ENCODE results near the gene GDI1.

GDI1 gene

GRCh38 chrX:154409222-154409871, 27.6 kb upstream of the GDI1 start, which contains the start of gene DNASE1L1:
Gene DNASE1L1 (minus strand): TSS chrX:154409254. CDS start chrX:154405568, 3,686 bp downstream.
- peak; percentile 88 for DNase-seq (ENCODE audit: low read depth)

DNA sequence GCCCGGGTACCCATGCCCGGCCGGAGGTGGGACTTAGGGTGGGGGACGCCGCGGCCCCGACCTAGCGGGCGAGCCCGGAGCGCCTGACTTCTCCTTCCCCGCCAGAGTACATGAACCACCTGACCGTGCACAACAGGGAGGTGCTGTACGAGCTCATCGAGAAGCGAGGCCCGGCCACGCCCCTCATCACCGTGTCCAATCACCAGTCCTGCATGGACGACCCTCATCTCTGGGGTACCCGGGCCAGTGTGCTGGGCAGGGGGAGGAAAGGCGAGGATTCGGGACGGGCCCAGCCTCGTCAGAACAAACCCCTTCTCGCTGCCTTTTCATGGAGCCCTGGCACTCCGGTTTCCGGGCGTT, 25.0 kb upstream of the GDI1 start:
- DNase-seq (ENCODE audit: low read depth), result peak; percentile 53

DNA sequence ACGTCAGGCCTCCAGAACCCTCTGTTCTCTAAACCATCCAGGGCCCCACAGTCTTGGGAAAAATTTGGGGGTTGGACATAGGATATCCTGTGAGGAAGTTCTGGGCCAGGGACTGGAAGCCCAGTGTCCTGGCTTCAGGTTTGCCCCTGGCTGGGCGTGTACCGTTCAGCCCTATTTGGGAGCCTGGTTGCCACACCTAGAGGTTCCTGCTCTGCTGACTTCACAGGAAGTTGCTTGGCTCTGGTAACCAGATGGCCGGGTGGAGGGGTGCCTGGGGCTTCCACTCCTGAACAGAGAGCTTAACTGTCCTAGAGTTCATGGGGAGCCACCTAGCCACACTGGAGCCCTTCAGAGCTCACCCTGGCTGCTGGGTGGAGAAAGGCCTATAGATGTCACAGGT, 24.5 kb upstream of the GDI1 start:
- DNase-seq (ENCODE audit: low read depth), result no peak

- DNase-seq (ENCODE audit: low read depth), result no peak
Measured at GRCh38 chrX:154413142-154413541, 23.8 kb upstream of the GDI1 start.

GRCh38 chrX:154417157-154417556, 19.8 kb upstream of the GDI1 start:
- no peak for DNase-seq (ENCODE audit: low read depth)

- DNase-seq (ENCODE audit: low read depth), result no peak
Measured at GRCh38 chrX:154419189-154419588, 17.8 kb upstream of the GDI1 start.

GRCh38 chrX:154419688-154420401, 17.1 kb upstream of the GDI1 start:
- DNase-seq (ENCODE audit: low read depth), result no peak

- no peak for DNase-seq (ENCODE audit: low read depth)
Measured at GRCh38 chrX:154420402-154420756, 16.6 kb upstream of the GDI1 start.

- DNase-seq (ENCODE audit: low read depth), result no peak
Measured at GRCh38 chrX:154426916-154427770, 9.8 kb upstream of the GDI1 start.

GRCh38 chrX:154428176-154429171, 8.5 kb upstream of the GDI1 start, which contains the start of gene ATP6AP1:
Gene ATP6AP1 (plus strand): TSS chrX:154428677. CDS start chrX:154428693, 16 bp downstream.
- peak; percentile 92 for DNase-seq (ENCODE audit: low read depth)

DNA sequence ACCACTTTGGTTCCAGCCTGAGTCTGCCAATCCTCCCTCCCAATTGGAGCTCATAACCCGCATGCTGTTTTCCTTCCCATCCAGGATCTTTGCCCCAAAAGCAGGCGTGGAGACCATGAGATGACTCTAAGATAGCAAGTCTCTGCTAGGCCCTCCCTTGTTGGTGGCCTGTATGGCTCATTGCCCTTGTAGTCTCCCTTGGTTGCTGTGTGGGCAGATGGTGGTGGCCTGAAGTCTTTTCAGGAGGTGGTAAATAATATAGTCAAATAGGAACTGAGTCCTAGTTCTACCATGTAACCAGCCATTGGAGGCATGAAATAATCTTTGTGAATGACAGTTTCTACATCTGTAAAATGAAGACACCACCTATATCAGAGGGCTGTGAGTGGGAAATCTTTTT, 7.2 kb upstream of the GDI1 start:
- DNase-seq (ENCODE audit: low read depth), result no peak

- no peak for DNase-seq (ENCODE audit: low read depth)
Measured at GRCh38 chrX:154430479-154430878, 6.5 kb upstream of the GDI1 start.

DNA sequence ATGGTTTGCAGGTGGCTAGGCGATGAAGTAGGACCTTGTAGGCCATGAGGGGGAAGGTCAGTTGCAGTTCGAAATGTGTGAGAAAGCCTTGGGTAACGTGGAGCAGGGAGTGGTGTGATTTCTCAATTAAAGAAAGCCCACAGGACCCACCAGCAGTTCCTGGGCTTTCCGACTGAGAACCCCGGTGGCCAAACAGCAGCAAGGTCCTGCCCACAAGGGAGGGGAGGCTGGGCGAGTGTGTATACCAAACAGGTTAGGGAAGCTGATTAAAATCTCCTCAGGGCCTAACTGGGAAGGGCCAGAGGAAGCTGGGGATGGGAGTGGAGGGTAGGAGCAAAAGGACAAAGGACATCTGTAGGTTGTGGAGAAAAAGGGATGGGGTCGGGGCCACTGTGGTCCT, 6.0 kb upstream of the GDI1 start:
- no peak for DNase-seq (ENCODE audit: low read depth)

DNA sequence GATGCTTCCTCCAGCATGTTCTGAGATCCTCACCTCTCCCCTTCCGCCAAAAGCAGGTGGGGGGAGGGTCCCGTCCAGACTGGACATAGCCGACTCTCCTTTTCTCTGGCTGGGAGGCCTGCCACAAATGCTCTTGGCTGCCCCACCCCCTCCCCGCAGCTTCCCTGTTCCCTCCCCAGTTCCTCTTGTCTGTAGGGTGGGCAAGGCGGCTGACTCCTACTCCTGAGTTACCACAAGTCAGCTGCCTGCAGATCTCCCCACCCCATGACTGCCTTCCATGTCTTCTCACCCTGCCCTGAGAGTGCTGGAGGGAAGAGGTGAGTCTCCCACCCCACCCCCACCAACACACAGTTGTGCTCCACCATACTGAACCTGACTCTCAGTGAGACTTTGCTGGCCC, 5.6 kb upstream of the GDI1 start:
- DNase-seq (ENCODE audit: low read depth), result no peak

- no peak for DNase-seq (ENCODE audit: low read depth)
Measured at GRCh38 chrX:154432210-154432609, 4.7 kb upstream of the GDI1 start.

DNA sequence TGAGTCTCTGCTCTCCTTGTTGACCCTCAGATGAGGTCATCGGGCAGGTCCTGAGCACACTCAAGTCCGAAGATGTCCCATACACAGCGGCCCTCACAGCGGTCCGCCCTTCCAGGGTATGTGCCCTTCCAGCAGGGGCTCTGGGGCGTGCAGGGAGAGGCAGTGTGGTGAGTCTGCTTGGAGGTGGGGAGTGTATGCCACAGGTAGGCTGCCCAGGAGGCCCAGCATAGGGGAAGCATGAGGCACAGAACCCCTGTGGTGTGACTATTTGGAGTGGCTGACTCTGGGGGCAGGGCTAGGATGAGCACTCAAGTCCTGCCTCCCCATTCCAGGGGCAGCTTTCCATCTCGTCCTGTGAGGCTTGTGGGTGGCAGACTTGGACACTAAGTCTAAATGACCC, 3.3 kb upstream of the GDI1 start:
- DNase-seq (ENCODE audit: low read depth), result no peak

DNA sequence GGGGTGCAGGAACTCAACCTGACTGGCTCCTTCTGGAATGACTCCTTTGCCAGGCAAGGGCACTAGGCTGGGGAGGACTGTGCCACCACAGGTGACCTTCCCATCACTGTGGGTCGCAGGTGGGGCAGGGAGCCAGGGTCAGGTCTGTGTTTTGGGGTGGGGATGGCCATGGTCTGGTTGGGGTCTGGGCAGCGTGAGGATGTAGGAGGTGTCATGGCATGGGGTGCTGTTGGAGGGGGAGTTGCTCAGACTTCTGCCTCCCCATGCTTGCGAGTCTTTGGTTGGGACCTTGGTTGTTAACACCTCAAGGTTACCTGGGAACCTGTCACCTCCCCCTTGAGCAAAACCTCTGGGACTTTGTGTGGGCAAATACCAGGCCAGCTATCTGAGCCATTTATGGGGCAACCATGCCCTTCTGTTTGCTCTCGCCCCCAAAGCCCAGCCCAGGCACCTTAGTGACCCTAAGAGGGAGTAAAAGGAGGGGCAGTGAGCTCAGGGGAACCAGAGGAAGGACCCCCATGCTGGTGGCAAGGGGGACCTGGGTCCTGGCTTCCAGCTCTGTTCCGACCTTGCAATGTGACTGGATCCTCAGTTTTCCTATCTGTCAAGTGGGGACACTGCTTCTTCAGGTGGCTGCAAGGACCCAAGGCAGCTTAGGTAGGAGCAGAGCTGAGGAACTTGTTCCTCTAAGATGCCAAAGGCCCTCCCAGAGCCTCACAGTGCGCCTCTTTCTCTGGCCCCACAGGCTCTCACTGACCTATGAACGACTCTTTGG, 2.4 kb upstream of the GDI1 start:
- DNase-seq (ENCODE audit: low read depth), result no peak

DNA sequence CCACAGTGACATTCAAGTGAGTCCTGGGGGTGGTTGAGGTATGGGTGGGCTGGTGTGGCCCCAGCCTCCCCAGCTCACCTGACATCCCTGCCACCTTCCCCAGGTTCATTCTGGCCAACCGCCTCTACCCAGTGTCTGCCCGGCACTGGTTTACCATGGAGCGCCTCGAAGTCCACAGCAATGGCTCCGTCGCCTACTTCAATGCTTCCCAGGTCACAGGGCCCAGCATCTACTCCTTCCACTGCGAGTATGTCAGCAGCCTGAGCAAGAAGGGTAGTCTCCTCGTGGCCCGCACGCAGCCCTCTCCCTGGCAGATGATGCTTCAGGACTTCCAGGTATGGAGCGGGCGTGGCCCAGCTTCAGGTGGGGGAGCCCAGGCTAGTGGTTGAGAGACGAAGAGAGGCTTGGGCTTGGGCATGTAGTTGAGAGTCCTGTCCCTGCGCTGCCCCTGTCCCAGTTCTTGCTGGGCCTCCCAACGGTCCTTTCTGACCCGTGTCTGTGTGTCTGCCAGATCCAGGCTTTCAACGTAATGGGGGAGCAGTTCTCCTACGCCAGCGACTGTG, 1.7 kb upstream of the GDI1 start:
- no peak for DNase-seq (ENCODE audit: low read depth)

- no peak for DNase-seq (ENCODE audit: low read depth)
Measured at GRCh38 chrX:154436374-154436982, 476 bp upstream of the GDI1 start.
